ENCODE measurements around the gene TFAP2C. TPM values are rescaled to one million over a fixed set of nuclear protein-coding genes. Genes with fewer than 3 reads are reported as not detected.

Gene TFAP2C
- polyA plus RNA-seq, 1 donor: 0.06 TPM

DNA sequence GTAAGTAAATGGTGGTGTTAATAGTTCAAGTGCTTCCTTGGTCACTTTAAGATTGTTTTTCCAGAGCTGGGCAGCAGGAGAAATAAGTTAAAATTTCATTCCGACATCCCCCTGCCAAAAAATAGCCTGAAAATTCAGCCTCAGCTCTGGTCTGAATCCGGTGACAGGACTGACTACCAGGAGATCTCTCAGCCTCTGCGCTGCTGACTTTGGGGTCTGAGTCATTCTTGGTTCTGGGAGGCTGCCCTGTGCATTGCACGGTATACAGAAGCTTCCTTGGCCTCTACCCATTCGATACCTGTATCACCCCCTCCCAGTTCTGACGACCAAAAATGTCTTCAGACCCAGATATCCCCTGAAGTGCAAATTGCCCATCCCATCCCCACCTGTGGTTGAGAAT, 36.3 kb upstream of the TFAP2C start:
- Histone ChIP-seq H3K9me3 (ENCODE audit: control insufficient read depth, low read depth, low read length) (no peaks in the 10 kb centered on the region), H3K4me1 (ENCODE audit: control insufficient read depth, insufficient read depth, low read length) (no peaks in the 10 kb centered on the region), H3K27ac (ENCODE audit: low read length) (no peak overlapping the region), H3K4me3 (ENCODE audit: low read length) (no peak overlapping the region), H3K27me3 (ENCODE audit: control insufficient read depth, insufficient read depth, low read length) (no peaks in the 10 kb centered on the region), H3K36me3 (ENCODE audit: control insufficient read depth, insufficient read depth, low read length) (no peaks in the 10 kb centered on the region)
- DNase-seq: no peak
- no CpG with 5 or more reads among the region's 6 CpGs for WGBS (ENCODE audit: insufficient coverage, low lambda C conversion rate)

DNA sequence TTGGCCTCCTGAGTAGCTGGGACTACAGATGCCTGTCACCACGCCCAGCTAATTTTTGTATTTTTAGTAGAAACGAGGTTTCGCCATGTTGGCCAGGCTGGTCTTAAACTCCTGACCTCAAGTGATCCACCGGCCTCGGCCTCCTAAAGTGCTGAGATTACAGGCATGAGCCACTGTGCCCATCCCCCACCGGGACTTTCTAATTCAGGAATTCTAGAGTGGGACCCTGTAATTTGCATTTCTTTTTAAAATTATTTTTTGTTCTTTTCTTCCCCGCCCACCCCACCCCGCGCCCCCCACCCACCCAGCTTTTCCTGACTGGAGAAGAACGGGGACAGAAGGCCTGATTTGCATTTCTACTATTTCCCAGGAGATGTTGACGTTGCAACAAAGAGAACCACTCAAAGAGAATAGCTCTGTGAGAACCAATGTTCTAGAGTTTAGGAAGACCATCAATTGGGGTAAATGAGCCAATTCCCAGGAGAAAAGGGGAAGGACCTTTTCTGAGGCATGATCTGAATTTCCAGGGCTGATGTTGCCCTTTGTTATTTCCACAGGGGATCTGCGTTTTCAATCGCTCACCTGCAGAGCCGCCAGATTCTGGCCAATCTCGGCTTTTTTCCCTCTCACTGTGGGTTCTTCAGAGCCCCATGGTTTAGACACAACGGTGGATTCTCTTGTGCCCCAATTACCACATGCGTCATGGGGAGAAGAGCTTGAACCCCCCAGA, 33.2 kb upstream of the TFAP2C start:
- Histone ChIP-seq H3K4me1 (ENCODE audit: control insufficient read depth, insufficient read depth, low read length) (no peaks in the 10 kb centered on the region), H3K9me3 (ENCODE audit: control insufficient read depth, low read depth, low read length) (no peaks in the 10 kb centered on the region), H3K27ac (ENCODE audit: low read length) (no peak overlapping the region), H3K36me3 (ENCODE audit: control insufficient read depth, insufficient read depth, low read length) (no peaks in the 10 kb centered on the region), H3K4me3 (ENCODE audit: low read length) (no peak overlapping the region), H3K27me3 (ENCODE audit: control insufficient read depth, insufficient read depth, low read length) (no peaks in the 10 kb centered on the region)
- DNase-seq: no peak
- no CpG with 5 or more reads among the region's 17 CpGs for WGBS (ENCODE audit: insufficient coverage, low lambda C conversion rate)

DNA sequence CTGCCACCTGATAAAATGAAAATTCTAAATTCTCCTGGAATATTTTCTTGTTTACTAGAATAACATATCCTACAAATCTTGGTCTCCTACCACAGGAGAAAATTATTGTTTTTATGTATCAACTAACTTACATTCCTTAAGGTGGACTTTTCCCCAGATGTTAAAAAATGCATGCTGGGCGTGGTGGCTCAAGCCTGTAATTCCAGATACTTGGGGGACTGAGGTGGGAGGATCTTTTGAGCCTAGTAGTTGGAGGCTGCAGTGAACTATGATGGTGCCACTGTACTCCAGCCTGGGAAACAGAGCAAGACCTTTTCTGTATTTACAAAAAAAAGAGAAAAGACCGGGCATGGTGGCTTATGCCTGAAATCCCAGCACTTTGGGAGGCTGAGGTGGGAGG, 27.9 kb upstream of the TFAP2C start:
- Histone ChIP-seq H3K9me3 (ENCODE audit: control insufficient read depth, low read depth, low read length) (no peaks in the 10 kb centered on the region), H3K36me3 (ENCODE audit: control insufficient read depth, insufficient read depth, low read length) (no peaks in the 10 kb centered on the region), H3K4me1 (ENCODE audit: control insufficient read depth, insufficient read depth, low read length) (no peaks in the 10 kb centered on the region), H3K4me3 (ENCODE audit: low read length) (no peak overlapping the region), H3K27ac (ENCODE audit: low read length) (no peak overlapping the region), H3K27me3 (ENCODE audit: control insufficient read depth, insufficient read depth, low read length) (no peaks in the 10 kb centered on the region)
- no CpG with 5 or more reads among the region's 2 CpGs for WGBS (ENCODE audit: insufficient coverage, low lambda C conversion rate)
- DNase-seq: no peak

DNA sequence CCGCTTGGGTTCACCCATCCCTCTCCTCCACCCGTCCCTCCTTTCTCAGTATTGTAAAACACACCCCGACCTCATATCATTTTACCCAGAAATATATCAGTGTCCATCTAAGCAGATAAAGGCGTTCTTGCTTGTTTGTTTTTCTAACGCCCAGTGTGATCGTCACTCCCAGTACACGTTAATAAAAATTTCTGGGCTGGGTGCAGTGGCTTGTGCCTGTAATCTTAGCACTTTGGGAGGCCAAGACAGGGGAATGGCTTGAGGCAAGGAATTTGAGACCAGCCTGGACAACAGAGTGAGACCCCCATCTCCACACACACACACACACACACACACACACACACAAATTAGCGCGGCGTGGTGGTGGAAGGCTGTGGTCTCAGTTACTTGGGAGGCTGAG, 24.4 kb upstream of the TFAP2C start:
- WGBS (ENCODE audit: insufficient coverage, low lambda C conversion rate): 68% methylated on average over 4 of the region's 10 CpGs
- H3K4me1 ChIP-seq (ENCODE audit: control insufficient read depth, insufficient read depth, low read length): no peaks in the 10 kb centered on the region
- no peaks in the 10 kb centered on the region for H3K9me3 ChIP-seq (ENCODE audit: control insufficient read depth, low read depth, low read length)
- H3K27ac ChIP-seq (ENCODE audit: low read length): no peak overlapping the region
- H3K36me3 ChIP-seq (ENCODE audit: control insufficient read depth, insufficient read depth, low read length): no peaks in the 10 kb centered on the region
- no peaks in the 10 kb centered on the region for H3K27me3 ChIP-seq (ENCODE audit: control insufficient read depth, insufficient read depth, low read length)
- DNase-seq: no peak
- H3K4me3 ChIP-seq (ENCODE audit: low read length): no peak overlapping the region

DNA sequence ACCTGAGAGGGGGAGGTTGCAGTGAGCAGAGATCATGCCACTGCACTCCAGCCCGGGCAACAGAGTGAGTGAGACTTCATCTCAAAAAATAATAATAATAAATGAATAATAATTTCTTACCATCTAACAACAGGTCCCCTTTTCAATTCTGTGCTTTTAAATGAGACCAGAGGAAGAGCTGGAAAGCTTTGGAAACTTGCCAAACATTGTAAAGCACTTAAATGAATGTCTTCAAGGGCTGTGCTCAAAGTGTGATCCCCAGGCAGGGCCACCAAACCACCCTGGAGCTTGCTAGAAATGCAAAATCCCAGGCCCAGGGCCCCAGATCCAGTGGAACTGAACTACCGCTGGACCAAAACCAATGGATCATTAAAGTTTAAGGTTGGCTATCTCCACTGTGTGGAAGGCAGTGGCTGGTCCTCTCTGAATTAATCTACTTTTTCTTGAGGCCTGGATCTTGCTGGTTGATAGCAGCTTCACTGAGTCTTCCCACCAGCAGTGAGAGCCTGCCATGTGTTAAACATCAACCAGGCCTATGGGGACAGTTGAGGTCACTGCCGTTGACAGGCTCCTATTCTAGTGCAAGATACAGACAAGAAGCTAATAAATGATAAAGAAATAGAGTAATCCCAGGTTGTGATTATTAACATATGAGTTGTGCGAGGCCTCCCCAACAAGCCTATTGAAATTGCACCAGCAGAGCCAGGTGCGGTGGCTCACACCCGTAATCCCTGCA, 23.7 kb upstream of the TFAP2C start:
- no peaks in the 10 kb centered on the region for H3K9me3 ChIP-seq (ENCODE audit: control insufficient read depth, low read depth, low read length)
- H3K36me3 ChIP-seq (ENCODE audit: control insufficient read depth, insufficient read depth, low read length): no peaks in the 10 kb centered on the region
- H3K27ac ChIP-seq (ENCODE audit: low read length): no peak overlapping the region
- H3K27me3 ChIP-seq (ENCODE audit: control insufficient read depth, insufficient read depth, low read length): no peaks in the 10 kb centered on the region
- no CpG with 5 or more reads among the region's 6 CpGs for WGBS (ENCODE audit: insufficient coverage, low lambda C conversion rate)
- no peaks in the 10 kb centered on the region for H3K4me1 ChIP-seq (ENCODE audit: control insufficient read depth, insufficient read depth, low read length)
- no peak for DNase-seq
- no peak overlapping the region for H3K4me3 ChIP-seq (ENCODE audit: low read length)

DNA sequence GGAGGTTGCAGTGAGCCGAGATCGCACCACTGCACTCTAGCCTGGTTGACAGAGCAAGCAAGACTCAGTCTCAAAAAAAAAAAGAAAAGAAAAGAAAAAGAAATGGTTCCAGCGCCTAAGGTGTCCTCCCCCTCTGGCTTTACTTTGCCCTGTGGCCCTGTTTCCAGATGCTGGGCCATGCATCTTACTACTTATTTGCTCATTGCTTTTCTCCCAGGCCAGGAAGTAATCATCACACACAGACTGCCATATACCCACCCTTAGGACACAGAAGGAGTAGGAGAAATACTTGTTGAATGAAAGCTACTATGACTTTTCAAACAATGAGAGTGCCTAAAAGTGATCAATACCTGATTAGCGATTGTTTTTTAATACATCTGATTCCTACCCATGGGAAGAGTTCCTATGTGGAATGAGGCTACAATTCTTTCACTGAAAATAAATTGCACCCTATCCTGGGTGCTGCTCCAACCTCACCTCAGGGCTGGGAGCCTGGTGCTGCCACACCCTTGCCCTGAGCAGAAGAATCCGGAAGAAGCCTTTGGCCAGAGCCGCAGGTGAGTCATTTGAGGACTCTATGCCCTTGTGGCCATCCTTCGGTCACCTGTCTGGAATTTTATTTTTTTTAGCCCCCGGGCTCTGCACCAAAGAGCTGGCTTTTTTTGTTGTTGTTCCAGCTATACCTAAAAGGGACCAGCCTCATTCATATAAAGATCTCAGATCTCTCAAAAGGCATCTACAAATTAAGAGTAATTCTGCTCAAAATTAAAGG, 22.7 kb upstream of the TFAP2C start:
- WGBS (ENCODE audit: insufficient coverage, low lambda C conversion rate): 80% methylated on average over 2 of the region's 8 CpGs
- no peak overlapping the region for H3K27ac ChIP-seq (ENCODE audit: low read length)
- DNase-seq: no peak
- no peaks in the 10 kb centered on the region for H3K4me1 ChIP-seq (ENCODE audit: control insufficient read depth, insufficient read depth, low read length)
- no peaks in the 10 kb centered on the region for H3K9me3 ChIP-seq (ENCODE audit: control insufficient read depth, low read depth, low read length)
- no peak overlapping the region for H3K4me3 ChIP-seq (ENCODE audit: low read length)
- H3K36me3 ChIP-seq (ENCODE audit: control insufficient read depth, insufficient read depth, low read length): no peaks in the 10 kb centered on the region
- no peaks in the 10 kb centered on the region for H3K27me3 ChIP-seq (ENCODE audit: control insufficient read depth, insufficient read depth, low read length)

DNA sequence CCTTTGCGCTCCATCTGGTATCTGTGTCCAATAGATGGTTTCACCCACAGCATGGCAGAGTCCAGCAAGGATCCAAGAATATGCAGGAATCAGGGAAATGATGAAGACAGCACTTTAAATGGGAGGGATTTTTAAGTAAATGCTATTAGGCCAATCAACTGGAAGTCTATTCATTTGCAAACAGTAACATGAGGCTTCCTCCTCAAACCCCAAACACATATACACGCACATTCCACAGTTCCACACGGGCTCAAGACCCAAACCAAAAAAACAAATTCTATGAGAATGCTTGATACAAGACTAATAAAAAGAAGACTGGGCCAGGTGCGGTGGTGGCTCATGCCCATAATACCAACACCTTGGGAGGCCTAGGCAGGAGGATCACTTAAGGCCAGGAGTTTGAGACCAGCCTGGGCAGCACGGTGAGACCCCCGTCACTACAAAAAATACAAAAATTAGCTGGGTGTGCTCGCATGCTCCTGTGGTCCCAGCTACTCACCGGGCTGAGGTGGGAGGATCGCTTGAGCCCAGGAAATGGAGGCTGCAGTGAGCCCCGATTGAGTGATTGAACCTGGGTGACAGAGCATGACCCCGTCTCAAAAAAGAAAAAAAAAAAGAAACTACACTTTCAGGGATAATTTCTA, 21.9 kb upstream of the TFAP2C start:
- H3K27me3 ChIP-seq (ENCODE audit: control insufficient read depth, insufficient read depth, low read length): no peaks in the 10 kb centered on the region
- DNase-seq: no peak
- no peaks in the 10 kb centered on the region for H3K4me1 ChIP-seq (ENCODE audit: control insufficient read depth, insufficient read depth, low read length)
- WGBS (ENCODE audit: insufficient coverage, low lambda C conversion rate): no CpG with 5 or more reads among the region's 11 CpGs
- H3K27ac ChIP-seq (ENCODE audit: low read length): no peak overlapping the region
- H3K36me3 ChIP-seq (ENCODE audit: control insufficient read depth, insufficient read depth, low read length): no peaks in the 10 kb centered on the region
- no peaks in the 10 kb centered on the region for H3K9me3 ChIP-seq (ENCODE audit: control insufficient read depth, low read depth, low read length)
- no peak overlapping the region for H3K4me3 ChIP-seq (ENCODE audit: low read length)

DNA sequence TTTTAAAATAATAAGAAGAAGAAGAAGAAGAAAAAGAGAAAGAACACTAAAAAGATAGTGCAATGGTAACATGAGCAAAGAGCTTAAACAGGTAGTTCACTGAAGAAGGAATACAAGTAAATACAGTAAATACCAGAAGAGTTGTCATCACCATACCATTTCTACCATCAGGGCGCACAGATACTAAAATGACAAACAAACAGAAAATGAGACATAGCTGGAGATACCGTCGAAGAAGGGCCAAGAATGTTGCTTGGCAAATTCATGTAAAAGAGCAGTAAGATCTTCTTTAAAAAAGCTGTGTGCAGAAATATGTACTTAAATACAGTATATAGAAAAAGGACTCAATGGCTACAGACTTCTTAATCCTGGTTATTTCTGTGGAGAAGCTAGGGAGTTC, 20.7 kb upstream of the TFAP2C start:
- no peak overlapping the region for H3K4me3 ChIP-seq (ENCODE audit: low read length)
- no CpG with 5 or more reads among the region's 3 CpGs for WGBS (ENCODE audit: insufficient coverage, low lambda C conversion rate)
- H3K4me1 ChIP-seq (ENCODE audit: control insufficient read depth, insufficient read depth, low read length): no peaks in the 10 kb centered on the region
- no peaks in the 10 kb centered on the region for H3K9me3 ChIP-seq (ENCODE audit: control insufficient read depth, low read depth, low read length)
- H3K36me3 ChIP-seq (ENCODE audit: control insufficient read depth, insufficient read depth, low read length): no peaks in the 10 kb centered on the region
- no peak overlapping the region for H3K27ac ChIP-seq (ENCODE audit: low read length)
- H3K27me3 ChIP-seq (ENCODE audit: control insufficient read depth, insufficient read depth, low read length): no peaks in the 10 kb centered on the region
- no peak for DNase-seq

DNA sequence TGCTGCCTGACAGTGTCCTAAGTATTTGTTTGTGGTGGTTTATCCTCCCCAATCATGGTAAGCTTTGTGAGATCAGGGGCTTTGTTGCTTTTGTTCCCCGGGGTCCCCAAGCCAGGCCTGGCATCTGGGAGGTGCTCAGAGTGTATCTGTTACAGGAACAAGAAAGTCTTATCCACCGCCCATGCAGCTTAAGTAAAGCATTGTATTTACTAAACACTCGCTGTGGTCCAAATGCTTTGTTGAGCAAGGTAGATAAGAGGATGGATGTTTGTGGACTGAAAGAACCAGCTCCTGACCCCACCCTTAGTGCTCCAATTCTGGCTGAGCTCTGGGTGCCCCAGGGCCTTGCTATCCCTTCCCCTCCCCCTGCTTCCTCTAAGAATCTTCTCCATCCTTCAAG, 19.8 kb upstream of the TFAP2C start:
- no peaks in the 10 kb centered on the region for H3K4me1 ChIP-seq (ENCODE audit: control insufficient read depth, insufficient read depth, low read length)
- no peaks in the 10 kb centered on the region for H3K36me3 ChIP-seq (ENCODE audit: control insufficient read depth, insufficient read depth, low read length)
- H3K9me3 ChIP-seq (ENCODE audit: control insufficient read depth, low read depth, low read length): no peaks in the 10 kb centered on the region
- no peak for DNase-seq
- no peaks in the 10 kb centered on the region for H3K27me3 ChIP-seq (ENCODE audit: control insufficient read depth, insufficient read depth, low read length)
- WGBS (ENCODE audit: insufficient coverage, low lambda C conversion rate): no CpG with 5 or more reads among the region's 3 CpGs
- no peak overlapping the region for H3K27ac ChIP-seq (ENCODE audit: low read length)
- H3K4me3 ChIP-seq (ENCODE audit: low read length): no peak overlapping the region

DNA sequence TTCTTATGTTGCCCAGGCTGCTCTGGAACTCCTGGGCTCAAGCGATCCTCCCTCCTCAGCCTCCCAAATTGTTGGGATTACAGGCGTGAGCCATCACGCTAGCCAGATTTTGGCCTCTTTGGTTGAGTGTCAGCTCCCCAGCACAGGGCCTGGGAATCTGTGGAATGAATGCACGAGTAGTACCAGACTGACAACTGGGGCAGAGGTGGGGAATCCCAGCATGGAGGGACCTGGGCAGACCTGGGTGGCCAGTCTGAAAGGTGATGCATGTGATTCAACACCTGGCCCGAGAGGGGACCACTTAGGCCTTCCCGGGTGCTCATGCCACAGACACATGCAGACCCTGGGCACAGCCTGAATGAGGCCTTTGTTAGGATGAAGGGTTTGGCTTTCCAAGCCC, 19.0 kb upstream of the TFAP2C start:
- Histone ChIP-seq H3K27me3 (ENCODE audit: control insufficient read depth, insufficient read depth, low read length) (no peaks in the 10 kb centered on the region), H3K9me3 (ENCODE audit: control insufficient read depth, low read depth, low read length) (no peaks in the 10 kb centered on the region), H3K27ac (ENCODE audit: low read length) (no peak overlapping the region), H3K4me1 (ENCODE audit: control insufficient read depth, insufficient read depth, low read length) (no peaks in the 10 kb centered on the region), H3K36me3 (ENCODE audit: control insufficient read depth, insufficient read depth, low read length) (no peaks in the 10 kb centered on the region), H3K4me3 (ENCODE audit: low read length) (no peak overlapping the region)
- no peak for DNase-seq
- WGBS (ENCODE audit: insufficient coverage, low lambda C conversion rate): no CpG with 5 or more reads among the region's 6 CpGs

Data from large intestine (tissue), 3 donors.